Neutrophil (primary cell): ENCODE results near the gene DHH.

Experiments used
- H3K27ac ChIP-seq: fragments of 200-600 bp; sonication (generic); 2 replicates; pipeline ENCODE4 v1.5.1; 2016; ENCODE audit warnings: mild to moderate bottlenecking, moderate library complexity
- H3K27me3 ChIP-seq: fragments of 200-600 bp; sonication (generic); 2 replicates; pipeline ENCODE4 v1.6.0; 2016; ENCODE audit warnings: mild to moderate bottlenecking
- H3K36me3 ChIP-seq: fragments of 200-600 bp; sonication (generic); 2 replicates; pipeline ENCODE4 v1.5.1; 2017
- H3K4me1 ChIP-seq, 2 experiments: fragments of 200-600 bp in 1 of 2; sonication (generic) in 1 of 2; 1 replicate in 1 of 2; 2 replicates in 1 of 2; pipeline versions ENCODE4 v1.5.1 to v1.6.1; 2013 to 2016; ENCODE audit warnings: low read depth in 1 of 2, low read length in 1 of 2, mild to moderate bottlenecking in 1 of 2, moderate library complexity in 1 of 2; ENCODE audit not compliant: control insufficient read depth in 1 of 2, insufficient read depth in 1 of 2
- H3K4me3 ChIP-seq, 2 experiments: fragments of 200-600 bp in 1 of 2; sonication (generic) in 1 of 2; 1 replicate in 1 of 2; 2 replicates in 1 of 2; pipeline ENCODE4 v1.5.1; 2013 to 2016; ENCODE audit warnings: low read depth in 1 of 2, low read length in 1 of 2, mild to moderate bottlenecking in 1 of 2, moderate library complexity in 1 of 2
- H3K9me3 ChIP-seq: fragments of 200-600 bp; sonication (generic); 2 replicates; pipeline ENCODE4 v1.5.1; 2016
- CTCF ChIP-seq: fragments of 200-600 bp; sonication (generic); IDR thresholded peaks from 2 replicates; pipeline ENCODE4 v1.5.1; 2016; ENCODE audit warnings: antibody characterized with exemption

DHH gene

GRCh38 chr12:49110464-49111155, 16.0 kb upstream of the DHH start, which contains the start of gene LMBR1L:
TSS of gene LMBR1L (minus strand) at chr12:49110847. CDS start at chr12:49110555, 292 bp downstream.
- TF ChIP-seq CTCF = peak; percentile 96
- Histone ChIP-seq H3K27ac (peak within 1 kb of the TSS; percentile 94), H3K4me1 (peaks cover 21 to 22% of the 10 kb centered on the region in 2 experiments), H3K9me3 (no peaks in the 10 kb centered on the region), H3K36me3 (peaks cover 13% of the 10 kb centered on the region), H3K27me3 (no peaks in the 10 kb centered on the region), H3K4me3 (peak within 1 kb of the TSS; percentile 89 to 99)

DNA sequence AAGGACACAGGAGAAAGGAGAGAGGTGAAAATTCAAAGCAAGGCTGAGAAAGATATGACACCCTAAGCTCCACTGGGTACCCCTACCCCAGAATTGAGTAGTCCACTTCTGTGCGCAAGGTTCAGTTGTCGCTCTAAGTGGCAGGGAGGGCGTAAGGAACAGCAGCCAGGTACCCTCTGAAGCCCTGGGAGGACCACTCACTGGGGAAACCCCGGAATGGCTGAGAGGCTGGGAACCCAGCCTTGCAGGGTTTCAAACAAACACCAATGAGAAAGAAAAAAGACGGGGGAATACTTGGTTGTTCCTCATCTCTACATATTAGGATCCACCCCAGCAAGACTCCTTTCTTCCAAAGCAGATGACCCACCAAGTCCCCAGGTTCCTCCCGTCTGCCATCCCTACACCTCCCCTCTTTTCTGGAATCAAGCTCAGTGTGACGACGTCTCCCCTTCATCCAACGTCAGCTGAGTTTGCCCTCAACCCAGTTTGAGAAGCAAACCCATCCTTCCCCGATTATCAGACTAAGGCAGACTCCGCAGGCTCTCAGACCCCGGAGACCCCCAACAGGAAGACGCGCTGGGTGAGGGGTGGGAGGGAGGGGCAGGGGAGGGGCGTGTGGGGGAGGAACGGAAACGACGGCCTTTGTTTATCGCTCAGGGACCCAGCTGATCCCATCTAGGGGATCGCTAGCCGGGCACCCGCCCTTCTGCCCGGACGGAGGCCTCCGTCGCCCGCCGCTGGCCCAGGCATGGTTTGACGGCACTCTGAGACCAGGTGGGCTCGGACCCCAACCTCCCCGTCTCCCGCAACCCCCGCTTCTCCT, 15.3 kb upstream of the DHH start:
- Histone ChIP-seq H3K4me3 (peak overlapping the region; percentile 89 to 99), H3K27ac (peak overlapping the region; percentile 94), H3K4me1 (peaks cover 22 to 25% of the 10 kb centered on the region in 2 experiments), H3K9me3 (no peaks in the 10 kb centered on the region), H3K27me3 (no peaks in the 10 kb centered on the region), H3K36me3 (peaks cover 17% of the 10 kb centered on the region)
- TF ChIP-seq CTCF = no peak

DNA sequence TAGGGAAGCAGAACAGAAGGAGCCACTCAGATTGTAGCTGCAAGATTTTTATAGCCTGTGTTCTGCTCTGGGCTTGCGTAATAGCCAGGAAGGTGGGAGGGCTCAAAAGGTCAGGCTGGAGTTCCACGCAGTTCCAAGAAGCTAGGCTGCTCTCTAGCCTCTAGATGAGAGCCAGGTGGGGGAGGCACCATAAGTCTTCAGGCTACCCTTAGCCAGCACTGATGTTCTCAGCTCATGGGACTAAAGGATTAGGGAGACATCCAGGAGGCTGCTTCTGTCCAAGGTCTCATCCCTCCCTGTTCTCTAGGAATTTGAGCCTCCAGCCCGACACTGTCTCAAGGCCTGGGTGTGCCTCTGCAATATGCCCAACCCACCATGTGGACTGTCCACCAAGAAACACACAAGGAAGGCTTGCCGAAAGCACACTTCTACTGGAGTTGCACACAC, 14.4 kb upstream of the DHH start:
- peaks cover 22 to 31% of the 10 kb centered on the region in 2 experiments for H3K4me1 ChIP-seq
- H3K4me3 ChIP-seq = peak overlapping the region; percentile 89 to 99
- peak overlapping the region; percentile 94 for H3K27ac ChIP-seq

GRCh38 chr12:49105504-49106084, 11.0 kb upstream of the DHH start:
- H3K4me3 ChIP-seq = no peak overlapping the region
- H3K36me3 ChIP-seq = peaks cover 59% of the 10 kb centered on the region
- peak overlapping the region; percentile 22 for H3K27ac ChIP-seq
- no peaks in the 10 kb centered on the region for H3K9me3 ChIP-seq
- no peaks in the 10 kb centered on the region for H3K27me3 ChIP-seq
- peaks cover 14 to 26% of the 10 kb centered on the region in 2 experiments for H3K4me1 ChIP-seq
- no peak for TF ChIP-seq CTCF

More for the DNA sequence above, 14.4 kb upstream of the DHH start:
- no peaks in the 10 kb centered on the region for H3K27me3 ChIP-seq
- TF ChIP-seq CTCF = no peak
- peaks cover 25% of the 10 kb centered on the region for H3K36me3 ChIP-seq
- H3K9me3 ChIP-seq = no peaks in the 10 kb centered on the region

DNA sequence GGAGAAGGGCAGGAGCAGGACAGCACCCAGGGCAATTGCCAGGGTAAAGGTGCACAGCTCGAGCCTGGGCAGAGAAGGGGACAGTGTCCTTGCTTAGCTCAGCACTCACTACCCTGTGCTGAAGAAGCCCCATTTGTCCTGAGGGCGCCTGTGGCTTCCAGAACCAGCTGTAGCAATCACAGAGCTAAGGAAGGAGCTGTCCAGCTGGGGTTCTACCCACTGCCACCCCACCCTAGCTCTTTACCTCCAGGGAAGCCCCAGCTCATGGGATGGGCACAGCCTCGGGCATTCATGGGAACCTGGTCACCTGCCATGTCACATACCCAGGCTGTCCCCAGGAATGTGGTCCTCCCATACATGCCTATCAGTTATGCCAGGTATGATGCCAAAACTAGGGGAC, 10.2 kb upstream of the DHH start:
- peaks cover 67% of the 10 kb centered on the region for H3K36me3 ChIP-seq
- H3K27me3 ChIP-seq = no peaks in the 10 kb centered on the region
- H3K4me1 ChIP-seq = peaks cover 12 to 24% of the 10 kb centered on the region in 2 experiments
- H3K9me3 ChIP-seq = no peaks in the 10 kb centered on the region
- H3K4me3 ChIP-seq = no peak overlapping the region
- no peak for TF ChIP-seq CTCF
- H3K27ac ChIP-seq = peak overlapping the region; percentile 61
